GM12878 (cell line): ENCODE data around the gene LEKR1.

Source experiments
- EGR1 ChIP-seq, 2 experiments: IDR thresholded peaks; 1 replicate in 1 of 2; 2 replicates in 1 of 2; pipeline ENCODE4 v1.6.1; 2011 to 2012; ENCODE audit warnings: low read depth in 2 of 2, low read length in 2 of 2, borderline replicate concordance in 1 of 2, mild to moderate bottlenecking in 1 of 2, moderate library complexity in 1 of 2
- ZBED1 ChIP-seq: IDR thresholded peaks from 2 replicates; pipeline ENCODE4 v1.6.1; 2016; ENCODE audit warnings: borderline replicate concordance
- TF ChIP-seq, protein P1 (sequence below), 3 experiments: IDR thresholded peaks in 2 of 3; conservative IDR thresholded peaks in 1 of 3; 2 replicates each; pipeline ENCODE4 v1.5.1; 2011; ENCODE audit warnings: low read depth in 3 of 3, low read length in 3 of 3, mild to moderate bottlenecking in 3 of 3, control low read depth in 2 of 3, moderate library complexity in 2 of 3, inconsistent platforms in 1 of 3, mixed read lengths in 1 of 3; ENCODE audit not compliant: control insufficient read depth in 2 of 3, insufficient read depth in 1 of 3; ENCODE audit errors: extremely low read depth in 1 of 3
- TF ChIP-seq, protein P2 (sequence below): IDR thresholded peaks from 2 replicates; pipeline ENCODE4 v1.6.1; 2011; ENCODE audit warnings: low read depth, mild to moderate bottlenecking, low read length, moderate library complexity, borderline replicate concordance; ENCODE audit errors: extremely low read depth

- TF ChIP-seq ZBED1, result no peak
- no peak for TF ChIP-seq EGR1 (IDR thresholded peaks at IDR 0.05; ENCODE audit: borderline replicate concordance in 1 of 2, low read depth in 2 of 2, low read length in 2 of 2)
- TF ChIP-seq, protein P1, sequence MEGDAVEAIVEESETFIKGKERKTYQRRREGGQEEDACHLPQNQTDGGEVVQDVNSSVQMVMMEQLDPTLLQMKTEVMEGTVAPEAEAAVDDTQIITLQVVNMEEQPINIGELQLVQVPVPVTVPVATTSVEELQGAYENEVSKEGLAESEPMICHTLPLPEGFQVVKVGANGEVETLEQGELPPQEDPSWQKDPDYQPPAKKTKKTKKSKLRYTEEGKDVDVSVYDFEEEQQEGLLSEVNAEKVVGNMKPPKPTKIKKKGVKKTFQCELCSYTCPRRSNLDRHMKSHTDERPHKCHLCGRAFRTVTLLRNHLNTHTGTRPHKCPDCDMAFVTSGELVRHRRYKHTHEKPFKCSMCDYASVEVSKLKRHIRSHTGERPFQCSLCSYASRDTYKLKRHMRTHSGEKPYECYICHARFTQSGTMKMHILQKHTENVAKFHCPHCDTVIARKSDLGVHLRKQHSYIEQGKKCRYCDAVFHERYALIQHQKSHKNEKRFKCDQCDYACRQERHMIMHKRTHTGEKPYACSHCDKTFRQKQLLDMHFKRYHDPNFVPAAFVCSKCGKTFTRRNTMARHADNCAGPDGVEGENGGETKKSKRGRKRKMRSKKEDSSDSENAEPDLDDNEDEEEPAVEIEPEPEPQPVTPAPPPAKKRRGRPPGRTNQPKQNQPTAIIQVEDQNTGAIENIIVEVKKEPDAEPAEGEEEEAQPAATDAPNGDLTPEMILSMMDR (IDR thresholded peaks at IDR 0.05 in 2 of 3, conservative IDR thresholded peaks at IDR 0.05 in 1 of 3; ENCODE audit: control insufficient read depth in 2 of 3, extremely low read depth in 1 of 3, insufficient read depth in 1 of 3, low read depth in 3 of 3, low read length in 3 of 3), result no peak
- TF ChIP-seq, protein P2, sequence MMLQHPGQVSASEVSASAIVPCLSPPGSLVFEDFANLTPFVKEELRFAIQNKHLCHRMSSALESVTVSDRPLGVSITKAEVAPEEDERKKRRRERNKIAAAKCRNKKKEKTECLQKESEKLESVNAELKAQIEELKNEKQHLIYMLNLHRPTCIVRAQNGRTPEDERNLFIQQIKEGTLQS, result no peak
Measured at GRCh38 chr3:156792114-156792513, 34.0 kb upstream of the LEKR1 start.
